ENCODE data around the gene DENND5B.

DENND5B gene

GRCh38 chr12:31594681-31595080 lies 3.7 kb upstream of the DENND5B start (continued):
- TF ChIP-seq ZNF26 (tag by site-specific recombination; IDR thresholded peaks at IDR 0.05) (no peak), ZNF366 (tag by site-specific recombination; conservative IDR thresholded peaks at IDR 0.05) (no peak), ZSCAN16 (tag by site-specific recombination; IDR thresholded peaks at IDR 0.05) (no peak), ZFP41 (tag by site-specific recombination; IDR thresholded peaks at IDR 0.05; ENCODE audit: borderline replicate concordance) (no peak), ZNF2 (tag by site-specific recombination; IDR thresholded peaks at IDR 0.05) (no peak), GLIS2 (tag by site-specific recombination; IDR thresholded peaks at IDR 0.05) (no peak)

GRCh38 chr12:31591380-31591901 lies 505 bp upstream of the DENND5B start:
- POLR2A ChIA-PET, result interaction anchor here (1.1 to 1.5 kb wide), 3 partner anchors 85 to 265 kb away, joined by 3 to 7 read pairs (median 4); no protein-coding TSS in a partner anchor
- TF ChIP-seq ZNF19 (tag by site-specific recombination; IDR thresholded peaks at IDR 0.05; ENCODE audit: low read depth) (no peak), ZNF24 (tag by site-specific recombination; IDR thresholded peaks at IDR 0.05) (no peak), KLF8 (tag by site-specific recombination; IDR thresholded peaks at IDR 0.05) (no peak), ZBTB20 (tag by site-specific recombination; IDR thresholded peaks at IDR 0.05) (peak; percentile 21; the same call in 1 of the 2 replicates), ZNF707 (tag by site-specific recombination; IDR thresholded peaks at IDR 0.05) (no peak), ZBTB17 (tag by site-specific recombination; IDR thresholded peaks at IDR 0.05) (peak; percentile 65), FEZF1 (tag by site-specific recombination; IDR thresholded peaks at IDR 0.05) (no peak), GLIS2 (tag by site-specific recombination; IDR thresholded peaks at IDR 0.05) (0 out of 2 replicates have a peak, but pooled peaks have one; percentile 29), ZNF548 (tag by site-specific recombination; IDR thresholded peaks at IDR 0.05) (no peak), ZNF335 (tag by site-specific recombination; conservative IDR thresholded peaks at IDR 0.05) (peak; percentile 55), ZNF596 (tag by site-specific recombination; IDR thresholded peaks at IDR 0.05) (no peak), ZNF585B (tag by site-specific recombination; IDR thresholded peaks at IDR 0.05) (no peak), ZNF510 (tag by site-specific recombination; IDR thresholded peaks at IDR 0.05; ENCODE audit: insufficient replicate concordance) (no peak), GLI4 (tag by site-specific recombination; IDR thresholded peaks at IDR 0.05) (no peak), ZFP69B (tag by site-specific recombination; IDR thresholded peaks at IDR 0.05) (0 out of 2 replicates have a peak, but pooled peaks have one; percentile 33)
- TF ChIP-seq, protein P1, sequence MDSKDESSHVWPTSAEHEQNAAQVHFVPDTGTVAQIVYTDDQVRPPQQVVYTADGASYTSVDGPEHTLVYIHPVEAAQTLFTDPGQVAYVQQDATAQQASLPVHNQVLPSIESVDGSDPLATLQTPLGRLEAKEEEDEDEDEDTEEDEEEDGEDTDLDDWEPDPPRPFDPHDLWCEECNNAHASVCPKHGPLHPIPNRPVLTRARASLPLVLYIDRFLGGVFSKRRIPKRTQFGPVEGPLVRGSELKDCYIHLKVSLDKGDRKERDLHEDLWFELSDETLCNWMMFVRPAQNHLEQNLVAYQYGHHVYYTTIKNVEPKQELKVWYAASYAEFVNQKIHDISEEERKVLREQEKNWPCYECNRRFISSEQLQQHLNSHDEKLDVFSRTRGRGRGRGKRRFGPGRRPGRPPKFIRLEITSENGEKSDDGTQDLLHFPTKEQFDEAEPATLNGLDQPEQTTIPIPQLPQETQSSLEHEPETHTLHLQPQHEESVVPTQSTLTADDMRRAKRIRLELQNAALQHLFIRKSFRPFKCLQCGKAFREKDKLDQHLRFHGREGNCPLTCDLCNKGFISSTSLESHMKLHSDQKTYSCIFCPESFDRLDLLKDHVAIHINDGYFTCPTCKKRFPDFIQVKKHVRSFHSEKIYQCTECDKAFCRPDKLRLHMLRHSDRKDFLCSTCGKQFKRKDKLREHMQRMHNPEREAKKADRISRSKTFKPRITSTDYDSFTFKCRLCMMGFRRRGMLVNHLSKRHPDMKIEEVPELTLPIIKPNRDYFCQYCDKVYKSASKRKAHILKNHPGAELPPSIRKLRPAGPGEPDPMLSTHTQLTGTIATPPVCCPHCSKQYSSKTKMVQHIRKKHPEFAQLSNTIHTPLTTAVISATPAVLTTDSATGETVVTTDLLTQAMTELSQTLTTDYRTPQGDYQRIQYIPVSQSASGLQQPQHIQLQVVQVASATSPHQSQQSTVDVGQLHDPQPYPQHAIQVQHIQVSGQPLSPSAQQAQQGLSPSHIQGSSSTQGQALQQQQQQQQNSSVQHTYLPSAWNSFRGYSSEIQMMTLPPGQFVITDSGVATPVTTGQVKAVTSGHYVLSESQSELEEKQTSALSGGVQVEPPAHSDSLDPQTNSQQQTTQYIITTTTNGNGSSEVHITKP (tag by site-specific recombination; IDR thresholded peaks at IDR 0.05), result peak; percentile 67
- TF ChIP-seq, protein P2, sequence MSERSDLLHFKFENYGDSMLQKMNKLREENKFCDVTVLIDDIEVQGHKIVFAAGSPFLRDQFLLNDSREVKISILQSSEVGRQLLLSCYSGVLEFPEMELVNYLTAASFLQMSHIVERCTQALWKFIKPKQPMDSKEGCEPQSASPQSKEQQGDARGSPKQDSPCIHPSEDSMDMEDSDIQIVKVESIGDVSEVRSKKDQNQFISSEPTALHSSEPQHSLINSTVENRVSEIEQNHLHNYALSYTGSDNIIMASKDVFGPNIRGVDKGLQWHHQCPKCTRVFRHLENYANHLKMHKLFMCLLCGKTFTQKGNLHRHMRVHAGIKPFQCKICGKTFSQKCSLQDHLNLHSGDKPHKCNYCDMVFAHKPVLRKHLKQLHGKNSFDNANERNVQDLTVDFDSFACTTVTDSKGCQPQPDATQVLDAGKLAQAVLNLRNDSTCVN (tag by site-specific recombination; optimal IDR thresholded peaks at IDR 0.05), result no peak
- Histone ChIP-seq H3K9me3 (ENCODE audit: control insufficient read depth, insufficient read depth, low read depth, low read length) (no peaks in the 10 kb centered on the region), H3K36me3 (ENCODE audit: control insufficient read depth in 2 of 2, insufficient read depth in 1 of 2, low read length in 2 of 2) (no peaks in the 10 kb centered on the region), H3K4me1 (ENCODE audit: control insufficient read depth, insufficient read depth, low read length) (peaks cover 10% of the 10 kb centered on the region), H3K27ac (ENCODE audit: extremely low read depth, low read depth, low read length) (no peak overlapping the region), H3K4me3 (ENCODE audit: low read depth, low read length) (peak overlapping the region; percentile 84)
- CTCF ChIA-PET, result interaction anchor here (0.6 to 0.7 kb wide), 3 partner anchors 30 to 209 kb away, joined by 3 read pairs; no protein-coding TSS in a partner anchor

Data from HEK293 (cell line).